Esophagus squamous epithelium (tissue), 4 donors: ENCODE results near the gene OBSCN.

Experiments
- CTCF ChIP-seq, 6 experiments: fragments of 450-650 bp in 4 of 6; fragments of 200-600 bp in 2 of 6; sonication (generic) in 2 of 6; IDR thresholded peaks; one replicate each; pipeline ENCODE4 v1.5.1; 2016 to 2019; ENCODE audit warnings: antibody characterized with exemption in 6 of 6, mild to moderate bottlenecking in 4 of 6, moderate library complexity in 4 of 6
- POLR2A ChIP-seq, 4 donors: fragments of 450-650 bp; IDR thresholded peaks; one replicate each; pipeline ENCODE4 v1.6.1; 2017; ENCODE audit warnings: antibody characterized with exemption in 4 of 4, mild to moderate bottlenecking in 4 of 4, moderate library complexity in 3 of 4

GRCh38 chr1:228216371-228217320 lies 8.8 kb downstream of the OBSCN start:
- no peak for TF ChIP-seq POLR2A (IDR thresholded peaks at IDR 0.05)
- TF ChIP-seq CTCF (IDR thresholded peaks at IDR 0.05): no peak
